Liver (tissue), 2 donors: ENCODE data around the gene KNDC1.

Experiments used
- CTCF ChIP-seq: fragments of 150-350 bp; IDR thresholded peaks from 2 replicates; pipeline ENCODE4 v1.5.1; 2017; ENCODE audit warnings: improper control_type of control experiment, low read depth, low read length; ENCODE audit not compliant: missing input control
- REST ChIP-seq: IDR thresholded peaks from 2 replicates; pipeline ENCODE4 v1.6.1; 2016; ENCODE audit warnings: antibody characterized with exemption, mild to moderate bottlenecking
- donor health status: healthy.

GRCh38 chr10:133122171-133122935 is 37.7 kb upstream of the KNDC1 start:
- TF ChIP-seq REST (no peak), CTCF (no peak)
